ENCODE results near the gene RNF144B. TPM values are rescaled to one million over a fixed set of nuclear protein-coding genes. Genes with fewer than 3 reads are reported as not detected.
"Not testable (repeated sequence)": the region's sequence is repeated elsewhere in the genome, so short reads cannot be mapped to it uniquely, and the experiment has no call there.

The RNF144B gene
- total and polyA plus RNA-seq, 2 of the 13 experiments (the other 11 are each of a cell fraction or from before 2014, with no cell fraction given) = 1.8 to 4.3 TPM

GRCh38 chr6:18353251-18353650 is 33.9 kb upstream of the RNF144B start:
- no TSS peak for BruUV-seq (replicated peaks)
- Histone ChIP-seq H3K27me3 (ENCODE audit: control insufficient read depth in 1 of 2, insufficient read depth in 2 of 2, low read length in 2 of 2) (no peaks in the 10 kb centered on the region; a peak in 2 of 5 replicates), H3K79me2 (ENCODE audit: insufficient read depth, low read length) (no peaks in the 10 kb centered on the region), H3K9me3 (ENCODE audit: low read length) (no peaks in the 10 kb centered on the region), H3K4me3 (replicated peaks in 1 of 3; ENCODE audit: insufficient read depth in 1 of 3, low read depth in 2 of 3, low read length in 3 of 3) (no peak overlapping the region), H3K9ac (ENCODE audit: insufficient read depth, low read depth, low read length) (no peak overlapping the region), H3K36me3 (replicated peaks in 1 of 2; ENCODE audit: control insufficient read depth in 1 of 2, insufficient read depth in 2 of 2, low read length in 2 of 2) (no peaks in the 10 kb centered on the region), H3K4me1 (ENCODE audit: insufficient read depth, low read length) (no peaks in the 10 kb centered on the region), H3K27ac (ENCODE audit: extremely low read length, insufficient read depth, low read length) (no peak overlapping the region), H2AFZ (ENCODE audit: low read length) (no peak overlapping the region), H3K4me2 (ENCODE audit: low read depth, low read length) (no peak overlapping the region), H4K20me1 (ENCODE audit: insufficient read depth, low read length) (no peaks in the 10 kb centered on the region)
- ATAC-seq = no peak
- no peak for DNase-seq (ENCODE audit: low spot score)
- TF ChIP-seq ZNF841 (CRISPR knock-in tag; IDR thresholded peaks at IDR 0.05; ENCODE audit: borderline replicate concordance) = no peak
- no peak for TF ChIP-seq ZNF773 (CRISPR knock-in tag; IDR thresholded peaks at IDR 0.05; ENCODE audit: borderline replicate concordance)
- TF ChIP-seq ZNF780A (CRISPR knock-in tag; IDR thresholded peaks at IDR 0.05) = no peak
- TF ChIP-seq HIC2 (CRISPR knock-in tag; IDR thresholded peaks at IDR 0.05; ENCODE audit: low read depth) = no peak
- no peak for TF ChIP-seq KDM3A (CRISPR knock-in tag; IDR thresholded peaks at IDR 0.05; ENCODE audit: low read depth)
- ChIA-PET POLR2A (no interaction called here), CTCF (ENCODE audit: low intra/inter-chr PET ratio, low total read pairs) (no interaction called here)
- in situ Hi-C loops (cut with HindIII; ENCODE audit: extremely low pct_ligation_motif_present, low pct_unique_long_range_greater_than_20kb) (no loop called here), intact Hi-C loops (cut with micrococcal nuclease; ENCODE audit: unreplicated experiment) (no loop called here)
- 11% methylated on average over 2 of the region's 2 CpGs for WGBS (ENCODE audit: low lambda C conversion rate)
- no peak for FAIRE-seq

DNA sequence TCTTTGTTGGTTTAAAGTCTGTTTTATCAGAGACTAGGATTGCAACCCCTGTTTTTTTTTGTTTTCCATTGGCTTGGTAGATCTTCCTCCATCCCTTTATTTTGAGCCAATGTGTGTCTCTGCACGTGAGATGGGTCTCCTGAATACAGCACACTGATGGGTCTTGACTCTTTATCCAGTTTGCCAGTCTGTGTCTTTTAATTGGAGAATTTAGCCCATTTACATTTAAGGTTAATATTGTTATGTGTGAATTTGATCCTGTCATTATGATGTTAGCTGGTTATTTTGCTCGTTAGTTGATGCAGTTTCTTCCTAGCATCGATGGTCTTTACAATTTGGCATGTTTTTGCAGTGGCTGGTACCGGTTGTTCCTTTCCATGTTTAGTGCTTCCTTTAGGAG is 29.6 kb upstream of the RNF144B start:
- ATAC-seq; POLR2A ChIA-PET; H3K79me2 ChIP-seq (ENCODE audit: insufficient read depth, low read length); H3K9ac ChIP-seq (ENCODE audit: insufficient read depth, low read depth, low read length); H3K4me2 ChIP-seq (ENCODE audit: low read depth, low read length); H3K9me3 ChIP-seq (ENCODE audit: low read length); FAIRE-seq; CTCF ChIA-PET (ENCODE audit: low intra/inter-chr PET ratio, low total read pairs); H3K27ac ChIP-seq (ENCODE audit: extremely low read length, insufficient read depth, low read length); H4K20me1 ChIP-seq (ENCODE audit: insufficient read depth, low read length); in situ Hi-C loops (cut with HindIII; ENCODE audit: extremely low pct_ligation_motif_present, low pct_unique_long_range_greater_than_20kb); H2AFZ ChIP-seq (ENCODE audit: low read length); DNase-seq (ENCODE audit: low spot score); H3K36me3 ChIP-seq (replicated peaks in 1 of 2; ENCODE audit: control insufficient read depth in 1 of 2, insufficient read depth in 2 of 2, low read length in 2 of 2); intact Hi-C loops (cut with micrococcal nuclease; ENCODE audit: unreplicated experiment); H3K27me3 ChIP-seq (ENCODE audit: control insufficient read depth in 1 of 2, insufficient read depth in 2 of 2, low read length in 2 of 2); BruUV-seq (replicated peaks); H3K4me1 ChIP-seq (ENCODE audit: insufficient read depth, low read length); H3K4me3 ChIP-seq (replicated peaks in 1 of 3; ENCODE audit: insufficient read depth in 1 of 3, low read depth in 2 of 3, low read length in 3 of 3): not testable (repeated sequence)
- WGBS (ENCODE audit: low lambda C conversion rate) = 19% methylated on average over 4 of the region's 4 CpGs
